GM12878 (cell line): ENCODE measurements around the gene CTPS1. TPM values are rescaled to one million over a fixed set of nuclear protein-coding genes. Genes with fewer than 3 reads are reported as not detected.

Experiments
- ASH2L ChIP-seq: fragments of 300-600, 200-600 bp; sonication (generic); IDR thresholded peaks from 2 replicates; pipeline ENCODE4 v1.6.1; 2017; ENCODE audit warnings: low read depth, mild to moderate bottlenecking, borderline replicate concordance
- ATF2 ChIP-seq: IDR thresholded peaks from 2 replicates; pipeline ENCODE4 v1.6.1; 2012; ENCODE audit warnings: low read length, inconsistent platforms
- BRCA1 ChIP-seq: IDR thresholded peaks from 2 replicates; pipeline ENCODE4 v1.6.1; 2011; ENCODE audit warnings: low read depth, low read length, improper control_type of control experiment
- EED ChIP-seq: sonication (generic); IDR thresholded peaks from 2 replicates; pipeline ENCODE4 v1.6.1; 2016; ENCODE audit warnings: antibody characterized with exemption, low read depth
- FOS ChIP-seq: IDR thresholded peaks from 3 replicates; pipeline ENCODE4 v1.6.1; 2011; ENCODE audit warnings: borderline replicate concordance; ENCODE audit not compliant: insufficient read length; ENCODE audit errors: extremely low read depth
- FOXM1 ChIP-seq: IDR thresholded peaks from 2 replicates; pipeline ENCODE4 v1.6.1; 2012; ENCODE audit warnings: low read depth, mild to moderate bottlenecking, inconsistent platforms, low read length, moderate library complexity
- HCFC1 ChIP-seq: fragments of 150-350 bp; IDR thresholded peaks from 2 replicates; pipeline ENCODE4 v1.6.1; 2014; ENCODE audit warnings: low read length
- HDGF ChIP-seq: fragments of 450-650 bp; IDR thresholded peaks from 2 replicates; pipeline ENCODE4 v1.6.1; 2016; ENCODE audit warnings: antibody characterized with exemption
- MLLT1 ChIP-seq: fragments of 450-650 bp; IDR thresholded peaks from 2 replicates; pipeline ENCODE4 v1.6.1; 2016; ENCODE audit warnings: mild to moderate bottlenecking
- MYB ChIP-seq: fragments of 150-350 bp; IDR thresholded peaks from 2 replicates; pipeline ENCODE4 v1.6.1; 2014; ENCODE audit warnings: mild to moderate bottlenecking, low read depth, low read length, borderline replicate concordance
- RBBP5 ChIP-seq: fragments of 200-600 bp; sonication (generic); conservative IDR thresholded peaks from 2 replicates; pipeline ENCODE4 v1.6.1; 2016
- REST ChIP-seq: IDR thresholded peaks from 2 replicates; pipeline ENCODE4 v1.6.1; 2012; ENCODE audit warnings: mild to moderate bottlenecking, low read depth, low read length
- SMAD5 ChIP-seq: IDR thresholded peaks from 2 replicates; pipeline ENCODE4 v1.6.1; 2016; ENCODE audit warnings: antibody characterized with exemption, low read depth
- SPI1 ChIP-seq: IDR thresholded peaks from 2 replicates; pipeline ENCODE4 v1.6.1; 2011; ENCODE audit warnings: low read depth, mild to moderate bottlenecking, low read length, moderate library complexity, borderline replicate concordance; ENCODE audit not compliant: insufficient read depth
- SRF ChIP-seq, 2 experiments: IDR thresholded peaks; 2 replicates each; pipeline ENCODE4 v1.6.1; 2011; ENCODE audit warnings: low read depth in 2 of 2, low read length in 2 of 2, mild to moderate bottlenecking in 1 of 2, moderate library complexity in 1 of 2
- STAT3 ChIP-seq: IDR thresholded peaks from 2 replicates; pipeline ENCODE4 v1.6.1; 2011; ENCODE audit warnings: low read depth, low read length, improper control_type of control experiment
- SUPT20H ChIP-seq: IDR thresholded peaks from 2 replicates; pipeline ENCODE4 v1.6.1; 2011; ENCODE audit warnings: low read depth, mild to moderate bottlenecking, low read length, moderate library complexity, borderline replicate concordance; ENCODE audit not compliant: control insufficient read depth
- TARDBP ChIP-seq: IDR thresholded peaks from 2 replicates; pipeline ENCODE4 v1.6.1; 2016; ENCODE audit warnings: borderline replicate concordance
- ZNF274 ChIP-seq: IDR thresholded peaks from one replicate; pipeline ENCODE4 v1.8.0; 2011; ENCODE audit not compliant: insufficient read length, insufficient read depth
- ZNF592 ChIP-seq: fragments of 450-650 bp; IDR thresholded peaks from 2 replicates; pipeline ENCODE4 v1.6.1; 2017; ENCODE audit warnings: mild to moderate bottlenecking, moderate library complexity
- polyA plus RNA-seq, 11 experiments: library from polyadenylated mRNA; depleted of rRNA in 4 of 11; unstranded in 6 of 11; stranded (reverse) in 5 of 11; fragments of >200 nt; fragmentation: Nextera tagmentation in 4 of 11; fragmentation: Illumina TruSeq in 1 of 11; extraction: Ambion mirVana in 4 of 11; extraction: Trizol in 1 of 11; gene quantifications; 1 replicate in 1 of 11; 2 replicates in 10 of 11; pipeline versions ENCODE4 v1.2.1 to v1.2.3, GENCODE V29; 2011 to 2016; ENCODE audit warnings: inconsistent platforms in 2 of 11, missing spikeins in 2 of 11, low read depth in 1 of 11
- total RNA-seq, 4 experiments: library from RNA; depleted of rRNA in 3 of 4; stranded (reverse); fragments of >200 nt in 3 of 4; fragmentation: Illumina TruSeq in 1 of 4; extraction: Trizol in 1 of 4; gene quantifications; 2 replicates each; pipeline versions ENCODE4 v1.2.1 to v1.2.3, GENCODE V29; 2013 to 2021

Gene CTPS1
- total and polyA plus RNA-seq, 10 of the 15 experiments (the other 5 are each of a cell fraction or from before 2014, with no cell fraction given), result 27.5 to 106 (median 62.8) TPM

- TF ChIP-seq REST (no peak), SPI1 (0 out of 2 replicates have a peak, but pooled peaks have one; percentile 10), SUPT20H (no peak), HCFC1 (0 out of 2 replicates have a peak, but pooled peaks have one; percentile 12), FOS (peak; percentile 78), MYB (no peak), MLLT1 (0 out of 2 replicates have a peak, but pooled peaks have one; percentile 48), FOXM1 (no peak), ZNF274 (no peak), STAT3 (no peak), ATF2 (no peak), SRF (IDR thresholded peaks at IDR 0.05; ENCODE audit: low read depth in 2 of 2, low read length in 2 of 2) (no peak), TARDBP (no peak), ZNF592 (no peak), EED (no peak), BRCA1 (no peak), ASH2L (0 out of 2 replicates have a peak, but pooled peaks have one; percentile 65), HDGF (no peak), SMAD5 (peak; percentile 69), RBBP5 (no peak)
Observed at GRCh38 chr1:40979241-40980067, at the start of gene CTPS1 (continued).
